Stimulated activated CD8-positive, alpha-beta memory T cell treated with anti-CD3 and anti-CD28 coated beads, Interleukin-15, amount 100 ng/mL, for 48 hours (primary cell): ENCODE data around the gene LMX1B.
"Not testable (repeated sequence)": the region's sequence is repeated elsewhere in the genome, so short reads cannot be mapped to it uniquely, and the experiment has no call there.

Experiments used
- DNase-seq, 2 donors: peaks; one replicate each; pipeline ENCODE4 v3.0.0-alpha.2; 2020; ENCODE audit warnings: low read depth in 2 of 2

The LMX1B gene

GRCh38 chr9:126708178-126708577, 94.5 kb downstream of the LMX1B start:
- DNase-seq, result no peak

- DNase-seq, result no peak
These were observed 95.5 kb downstream of the LMX1B start for GRCh38 chr9:126709241-126709640.

DNA sequence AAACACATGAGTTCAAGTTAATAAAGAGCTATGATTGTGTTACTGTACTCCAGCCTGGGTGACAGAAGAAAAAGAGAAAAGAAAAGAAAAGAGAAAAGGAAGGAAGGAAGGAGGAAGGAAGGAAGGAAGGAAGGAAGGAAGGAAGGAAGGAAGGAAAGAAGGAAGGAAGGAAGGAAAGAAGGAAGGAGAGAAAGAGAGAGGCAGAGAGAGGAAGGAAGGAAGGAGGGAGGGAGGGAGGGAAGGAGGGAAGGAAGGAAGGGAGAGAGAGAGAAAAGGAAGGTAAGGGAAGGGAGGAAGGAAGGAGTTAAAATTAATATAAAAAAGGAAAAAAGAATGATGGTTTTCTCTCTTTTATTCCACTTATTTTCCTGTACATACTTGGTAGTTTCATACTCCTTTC, 101.7 kb downstream of the LMX1B start:
- no peak for DNase-seq

DNA sequence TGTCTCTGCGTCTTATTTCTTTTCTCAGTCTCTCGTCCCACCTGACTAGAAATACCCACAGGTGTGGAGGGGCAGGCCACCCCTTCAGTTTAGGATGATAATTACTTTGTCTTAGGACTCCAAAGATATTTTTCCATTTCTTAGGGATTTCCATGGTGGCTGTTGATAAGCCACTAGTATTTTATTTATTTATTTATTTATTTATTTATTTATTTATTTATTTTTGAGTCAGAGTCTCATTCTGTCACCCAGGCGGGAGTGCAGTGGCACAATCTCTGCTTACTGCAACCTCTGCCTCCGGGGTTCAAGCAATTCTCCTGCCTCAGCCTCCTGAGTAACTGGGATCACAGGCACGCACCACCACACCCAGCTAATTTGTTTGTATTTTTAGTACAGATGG, 103.7 kb downstream of the LMX1B start:
- not testable (repeated sequence) for DNase-seq

- DNase-seq, result peak; percentile 77 to 80
These were observed 105.9 kb downstream of the LMX1B start for GRCh38 chr9:126719618-126720031.

DNA sequence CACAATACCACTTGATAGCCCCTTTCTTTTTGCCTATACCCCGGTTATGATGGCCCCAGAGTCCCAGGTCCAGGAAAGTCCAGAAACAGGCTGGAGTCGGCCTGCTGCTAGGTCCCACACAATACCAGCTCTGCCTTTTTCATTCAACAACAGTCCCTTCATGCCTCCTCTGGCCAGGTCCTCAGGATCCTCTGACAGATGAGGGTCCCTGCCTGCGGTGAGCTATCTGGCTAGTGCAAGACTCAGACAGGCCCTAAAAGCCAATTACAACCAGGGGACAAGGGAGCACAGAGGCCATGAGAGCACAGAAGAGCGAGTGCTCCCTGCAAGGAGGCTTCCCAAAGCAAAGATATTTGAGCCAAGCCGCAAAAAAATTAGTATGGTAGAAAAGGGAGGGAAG, 106.3 kb downstream of the LMX1B start:
- DNase-seq, result no peak

DNA sequence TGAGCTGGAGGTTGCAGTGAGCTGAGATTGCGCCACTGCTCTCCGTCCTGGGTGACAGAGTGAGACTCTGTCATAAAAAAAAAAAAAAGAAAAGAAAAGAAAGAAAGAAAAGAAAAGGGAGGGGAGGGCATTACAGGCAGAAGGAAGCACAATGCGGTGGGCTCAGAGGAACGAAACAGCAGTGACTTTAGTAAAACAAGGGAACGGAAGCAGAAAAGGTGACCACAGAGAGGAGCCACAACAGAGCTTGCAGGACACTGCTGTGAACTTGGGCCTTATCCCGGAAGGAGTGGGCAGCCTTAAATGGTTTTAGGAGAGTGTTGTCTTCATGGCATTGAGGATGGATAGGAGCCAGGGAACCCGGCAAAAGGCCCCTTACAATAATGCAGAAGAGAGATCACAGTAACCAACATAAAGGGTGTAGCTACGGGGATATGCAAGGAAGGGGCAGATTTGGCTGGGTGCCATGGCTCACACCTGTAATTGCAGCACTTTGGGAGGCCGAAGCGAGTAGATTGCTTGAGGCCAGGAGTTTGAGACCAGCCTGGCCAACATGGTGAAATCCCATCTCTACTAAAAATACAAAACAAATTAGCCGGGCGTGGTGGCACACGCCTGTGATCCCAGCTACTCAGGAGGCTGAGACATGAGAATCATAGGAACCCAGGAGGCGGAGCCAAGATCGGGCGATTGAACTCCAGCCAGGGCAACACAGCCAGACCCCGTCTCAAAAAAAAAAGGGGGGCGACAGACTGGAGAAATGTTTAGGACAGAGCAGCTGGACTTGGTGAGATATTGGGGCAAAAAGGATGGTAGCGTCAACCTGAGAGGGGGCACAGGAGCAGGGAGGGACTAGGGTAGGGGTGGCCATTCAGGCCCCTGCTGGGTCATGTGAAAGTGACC, 107.2 kb downstream of the LMX1B start:
- DNase-seq, result no peak

DNA sequence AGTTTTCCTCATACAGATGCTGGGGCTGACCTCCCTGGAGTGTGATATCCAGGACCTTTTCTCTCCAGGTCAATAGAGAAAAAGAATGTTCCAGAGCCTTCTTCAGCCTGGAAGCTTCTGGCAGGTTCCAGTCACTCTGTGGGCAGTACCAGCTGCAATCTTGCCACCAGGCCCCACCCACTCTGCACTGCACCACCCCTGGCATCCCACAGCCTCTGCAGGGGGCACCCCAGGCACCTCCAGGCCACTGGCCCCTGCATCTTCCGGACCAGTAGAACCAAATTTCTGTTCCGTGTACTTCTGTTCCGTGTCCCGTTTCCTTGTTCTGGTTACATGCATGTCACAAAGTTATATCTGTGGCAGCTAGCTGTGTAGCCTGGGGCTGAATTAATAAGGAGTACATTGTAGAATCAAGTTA, 107.8 kb downstream of the LMX1B start:
- no peak for DNase-seq

GRCh38 chr9:126722252-126722921, 108.7 kb downstream of the LMX1B start:
- peak; percentile 84 to 86 for DNase-seq

- DNase-seq, result peak; percentile 53 to 65
These were observed 109.4 kb downstream of the LMX1B start for GRCh38 chr9:126722922-126723806.

- DNase-seq, result no peak
These were observed 110.1 kb downstream of the LMX1B start for GRCh38 chr9:126723807-126724172.

GRCh38 chr9:126724226-126724625, 110.5 kb downstream of the LMX1B start:
- DNase-seq, result no peak

DNA sequence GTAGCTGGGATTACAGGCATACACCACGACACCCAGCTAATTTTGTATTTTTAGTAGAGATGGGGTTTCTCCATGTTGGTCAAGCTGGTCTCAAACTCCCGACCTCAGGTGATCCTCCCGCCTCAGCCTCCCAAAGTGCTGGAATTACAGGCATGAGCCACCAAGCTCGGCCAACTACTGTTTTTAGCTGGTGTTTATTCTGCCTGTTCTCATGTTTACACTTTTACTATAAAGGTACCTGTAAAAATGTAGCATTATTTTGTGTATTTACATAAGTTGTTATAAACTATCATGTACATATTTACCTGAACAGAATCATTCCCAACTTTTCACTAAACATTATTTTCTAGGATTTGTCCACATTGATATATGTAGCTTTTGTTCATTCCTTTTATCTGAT, 111.8 kb downstream of the LMX1B start:
- DNase-seq, result not testable (repeated sequence)

DNA sequence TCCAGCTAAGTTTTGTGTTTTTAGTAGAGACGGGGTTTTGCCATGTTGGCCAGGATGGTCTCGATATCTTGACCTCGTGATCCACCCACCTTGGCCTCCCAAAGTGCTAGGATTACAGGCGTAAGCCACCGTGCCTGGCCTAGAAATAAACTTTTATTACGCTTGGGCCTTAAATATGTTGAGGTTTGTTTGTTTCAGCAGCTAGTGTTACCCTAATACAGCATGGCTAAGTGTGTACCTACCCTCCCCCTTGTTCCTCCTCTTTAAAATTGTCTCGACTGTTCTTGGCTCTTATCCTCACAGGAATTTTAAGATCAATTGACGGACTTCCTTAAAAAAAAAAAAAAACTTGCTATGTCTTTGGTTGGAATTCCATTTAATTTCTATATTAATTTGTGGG, 114.5 kb downstream of the LMX1B start:
- DNase-seq, result not testable (repeated sequence)

DNA sequence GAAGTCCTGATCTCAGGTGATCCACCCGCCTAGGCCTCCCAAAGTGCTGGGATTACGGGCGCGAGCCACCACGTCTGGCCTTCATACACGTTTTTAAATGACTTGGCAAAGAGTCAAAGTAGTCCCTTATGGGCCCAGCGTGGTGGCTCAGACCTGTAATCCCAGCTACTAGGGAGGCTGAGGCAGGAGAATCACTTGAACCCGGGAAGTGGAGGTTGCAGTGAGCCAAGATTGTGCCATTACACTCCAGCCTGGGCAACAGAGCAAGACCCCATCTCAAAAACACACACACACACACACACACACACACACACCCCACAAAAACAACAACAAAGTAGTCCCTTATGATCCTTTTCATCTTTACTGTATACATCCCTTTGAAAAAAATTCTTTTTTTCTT, 116.9 kb downstream of the LMX1B start:
- DNase-seq, result not testable (repeated sequence)

DNA sequence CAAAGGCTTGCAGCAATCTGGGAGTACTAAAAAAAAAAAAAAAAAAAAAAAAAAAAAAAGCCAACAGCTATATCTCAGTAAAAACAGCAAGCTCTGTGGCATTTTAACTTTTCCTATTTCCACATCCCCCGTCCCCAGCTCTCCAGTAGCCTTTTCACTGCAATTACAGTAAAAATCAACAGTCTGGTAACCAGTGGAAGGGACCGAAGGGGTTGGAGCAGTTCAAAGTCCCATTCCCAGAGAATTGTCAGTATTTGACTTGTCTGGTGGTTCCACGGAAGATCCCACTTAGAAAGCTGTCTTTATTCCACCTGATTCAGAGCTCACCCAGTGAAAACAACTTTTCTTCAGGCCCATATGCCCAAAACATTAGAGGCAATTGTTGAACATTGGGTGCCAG, 119.3 kb downstream of the LMX1B start:
- DNase-seq, result no peak

DNA sequence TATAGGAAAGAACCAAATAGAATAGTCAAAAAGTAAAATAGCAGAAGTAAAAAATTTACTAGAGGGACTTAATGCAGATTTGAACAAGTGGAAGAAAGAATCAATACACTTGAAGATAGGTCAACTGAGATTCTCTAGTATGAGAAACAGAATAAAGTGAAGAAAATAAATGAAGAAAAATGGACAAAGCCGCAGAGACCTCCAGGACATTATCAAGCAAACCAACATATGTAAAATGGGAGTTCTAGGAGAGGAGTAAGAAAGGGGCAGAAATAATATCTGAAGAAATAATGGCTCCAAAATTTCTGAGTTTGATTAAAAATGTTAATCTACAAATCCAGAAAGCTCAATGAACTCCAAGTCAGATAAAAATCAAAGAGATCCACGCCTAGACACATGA, 121.1 kb downstream of the LMX1B start:
- DNase-seq, result no peak

DNA sequence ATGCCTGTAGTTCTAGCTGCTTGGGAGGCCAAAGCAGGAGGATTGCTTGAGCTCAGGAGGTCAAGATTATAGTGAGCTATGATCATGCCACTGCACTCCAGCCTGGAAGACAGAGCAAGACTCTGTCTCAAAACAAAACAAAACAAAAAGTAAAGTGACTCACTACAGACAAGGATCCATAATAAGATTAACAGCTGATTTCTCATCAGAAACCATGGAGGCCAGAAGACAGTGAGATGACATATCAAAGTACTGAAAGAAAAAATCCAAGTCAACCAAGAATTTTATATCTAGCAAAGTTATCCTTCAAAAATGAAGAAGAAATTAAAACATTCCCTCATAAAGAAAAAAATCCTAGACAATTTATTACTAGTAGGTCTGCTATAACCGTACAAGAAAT, 121.8 kb downstream of the LMX1B start:
- DNase-seq, result no peak

GRCh38 chr9:126738553-126738952, 124.8 kb downstream of the LMX1B start:
- no peak for DNase-seq

DNA sequence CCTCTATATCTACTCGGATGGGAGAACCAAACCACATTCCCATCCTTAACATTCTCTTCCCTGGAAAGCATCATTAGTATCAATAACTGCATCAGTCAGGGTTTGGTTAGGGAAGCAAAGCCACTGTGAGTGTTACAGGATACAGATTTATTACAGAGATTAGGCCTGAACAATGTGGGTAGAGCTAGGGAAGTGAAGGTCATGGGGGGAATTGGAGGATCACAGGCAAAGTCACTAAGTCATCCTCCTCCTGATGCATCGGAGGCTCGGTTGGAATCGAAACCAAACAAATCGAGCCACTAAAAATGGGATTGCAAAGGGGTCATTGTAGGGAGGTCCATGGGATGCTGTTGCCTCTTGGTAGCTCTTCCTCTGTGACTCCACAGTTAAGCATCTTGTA, 129.3 kb downstream of the LMX1B start:
- DNase-seq, result no peak

- no peak for DNase-seq
These were observed 132.1 kb downstream of the LMX1B start for GRCh38 chr9:126745574-126746411.
